ENCODE data around the gene CSK. TPM values are rescaled to one million over a fixed set of nuclear protein-coding genes. Genes with fewer than 3 reads are reported as not detected.

CSK gene
- polyA plus RNA-seq, 6 donors from 2014 or later: 176 to 273 (median 216) TPM

DNA sequence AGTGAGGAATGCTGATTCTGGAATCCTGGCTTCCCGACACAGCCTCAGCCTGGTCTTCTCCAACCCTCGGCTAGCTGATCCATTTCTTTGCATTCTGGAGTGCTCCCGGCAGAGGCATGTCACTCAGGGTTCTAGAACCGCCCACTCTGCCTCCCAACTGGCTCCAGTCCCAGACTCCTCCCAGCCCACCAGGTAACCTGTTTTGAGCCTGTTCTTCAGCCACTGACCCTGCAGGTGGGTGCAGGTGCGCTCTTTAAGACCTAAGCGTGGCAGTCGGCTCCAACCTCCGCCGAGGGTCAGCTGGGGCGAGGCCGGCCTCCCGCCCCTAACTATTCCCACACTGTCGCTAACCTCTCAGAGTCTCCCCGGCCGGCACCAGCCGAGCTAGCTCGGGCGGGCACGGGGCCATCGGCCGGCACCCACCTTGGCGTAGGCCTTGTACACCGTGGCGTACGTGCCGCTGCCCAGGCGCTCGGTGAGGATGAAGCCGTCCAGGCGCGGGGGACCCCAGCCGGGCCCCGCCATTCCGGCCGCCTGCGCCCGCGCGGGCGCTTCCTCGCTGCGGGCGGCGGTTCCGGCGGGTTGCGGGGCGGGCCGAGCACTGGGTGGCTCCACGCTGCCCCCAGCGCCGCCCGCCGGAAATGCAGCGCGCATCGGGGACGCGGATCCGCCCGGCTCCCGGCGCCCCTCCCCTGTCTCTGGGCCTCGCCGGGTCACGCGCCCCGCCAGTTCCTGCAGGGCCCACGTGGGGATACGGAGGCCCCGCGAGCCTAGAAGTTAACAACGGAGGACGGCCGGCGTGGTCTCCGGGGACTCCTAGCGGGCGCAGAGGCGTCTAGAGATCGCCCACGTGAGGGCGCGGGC lies 60.9 kb downstream of the CSK start, which contains the start of gene ULK3:
TSS of gene ULK3 (minus strand) at position 576 of the 864 bp plus-strand sequence. CDS start at position 525, 51 bp downstream.
- Mint-ChIP-seq H3K4me3 (peak within 1 kb of the TSS; percentile 84 to 94 (median 88)), H3K36me3 (peaks cover 0 to 5% of the 10 kb centered on the region in 2 donors), H3K4me1 (peaks cover 33 to 39% (median 38%) of the 10 kb centered on the region in 3 donors), H3K9me3 (no peaks in the 10 kb centered on the region), H3K27ac (peak within 1 kb of the TSS; percentile 84 to 94 (median 92)), H3K27me3 (no peaks in the 10 kb centered on the region)
- ATAC-seq (ENCODE audit: low read depth in 2 of 2): peak; percentile 91 to 93
- peak; percentile 95 for DNase-seq

DNA sequence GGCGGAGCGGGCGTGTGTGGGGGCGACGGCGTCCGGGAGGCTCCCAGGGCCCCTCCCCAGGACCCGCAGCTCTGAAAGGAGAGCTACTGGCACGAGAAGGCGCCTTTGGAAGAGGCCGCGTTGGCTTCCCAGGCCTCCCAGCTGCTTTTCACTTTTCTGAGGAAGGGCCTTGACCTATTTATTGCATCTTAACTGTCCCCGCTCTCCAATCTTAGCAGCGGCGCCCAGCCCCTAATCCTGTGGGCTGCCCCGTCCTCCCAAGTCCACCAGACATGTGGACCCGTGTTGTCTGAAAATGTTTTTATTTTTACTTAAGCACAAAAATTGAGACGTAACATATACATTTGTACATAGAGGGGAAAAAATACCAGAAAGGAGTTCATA lies 61.6 kb downstream of the CSK start:
- peak overlapping the region; percentile 84 to 94 (median 92) for H3K27ac Mint-ChIP-seq
- H3K27me3 Mint-ChIP-seq: no peaks in the 10 kb centered on the region
- H3K9me3 Mint-ChIP-seq: no peaks in the 10 kb centered on the region
- peaks cover 33 to 39% (median 38%) of the 10 kb centered on the region in 3 donors for H3K4me1 Mint-ChIP-seq
- no peak for ATAC-seq (ENCODE audit: low read depth in 2 of 2)
- DNase-seq: no peak
- H3K4me3 Mint-ChIP-seq: peak overlapping the region; percentile 78 to 94 (median 84)
- H3K36me3 Mint-ChIP-seq: peaks cover 0 to 11% of the 10 kb centered on the region in 2 donors

DNA sequence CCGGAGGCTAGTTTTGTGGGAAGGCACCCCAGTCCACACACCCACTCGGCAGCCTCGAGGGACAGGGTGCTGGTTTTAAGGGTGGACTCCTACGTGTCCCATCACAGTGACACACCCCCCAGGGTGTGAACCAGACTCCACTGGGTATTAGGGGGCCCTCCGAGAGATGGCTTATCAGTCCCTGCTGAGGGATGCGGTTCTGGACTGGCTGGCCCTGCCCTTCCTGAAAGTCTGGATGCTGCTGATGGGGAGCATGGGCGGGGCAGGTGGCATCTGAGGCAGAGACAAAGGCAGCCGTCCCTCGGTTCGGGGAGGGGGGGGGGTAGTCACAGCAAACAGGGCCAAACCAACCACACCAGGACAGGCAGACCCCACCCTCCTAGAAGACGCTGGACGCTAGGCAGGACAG lies 62.0 kb downstream of the CSK start:
- no peaks in the 10 kb centered on the region for H3K9me3 Mint-ChIP-seq
- H3K27ac Mint-ChIP-seq: peak overlapping the region in 5 of 6 donors; percentile 18 to 94 (median 84)
- DNase-seq: no peak
- H3K4me3 Mint-ChIP-seq: peak overlapping the region in 5 of 8 donors; percentile 78 to 89 (median 84)
- ATAC-seq (ENCODE audit: low read depth in 2 of 2): no peak
- no peaks in the 10 kb centered on the region for H3K27me3 Mint-ChIP-seq
- H3K4me1 Mint-ChIP-seq: peaks cover 33 to 39% (median 37%) of the 10 kb centered on the region in 3 donors
- H3K36me3 Mint-ChIP-seq: peaks cover 0 to 14% of the 10 kb centered on the region in 2 donors

DNA sequence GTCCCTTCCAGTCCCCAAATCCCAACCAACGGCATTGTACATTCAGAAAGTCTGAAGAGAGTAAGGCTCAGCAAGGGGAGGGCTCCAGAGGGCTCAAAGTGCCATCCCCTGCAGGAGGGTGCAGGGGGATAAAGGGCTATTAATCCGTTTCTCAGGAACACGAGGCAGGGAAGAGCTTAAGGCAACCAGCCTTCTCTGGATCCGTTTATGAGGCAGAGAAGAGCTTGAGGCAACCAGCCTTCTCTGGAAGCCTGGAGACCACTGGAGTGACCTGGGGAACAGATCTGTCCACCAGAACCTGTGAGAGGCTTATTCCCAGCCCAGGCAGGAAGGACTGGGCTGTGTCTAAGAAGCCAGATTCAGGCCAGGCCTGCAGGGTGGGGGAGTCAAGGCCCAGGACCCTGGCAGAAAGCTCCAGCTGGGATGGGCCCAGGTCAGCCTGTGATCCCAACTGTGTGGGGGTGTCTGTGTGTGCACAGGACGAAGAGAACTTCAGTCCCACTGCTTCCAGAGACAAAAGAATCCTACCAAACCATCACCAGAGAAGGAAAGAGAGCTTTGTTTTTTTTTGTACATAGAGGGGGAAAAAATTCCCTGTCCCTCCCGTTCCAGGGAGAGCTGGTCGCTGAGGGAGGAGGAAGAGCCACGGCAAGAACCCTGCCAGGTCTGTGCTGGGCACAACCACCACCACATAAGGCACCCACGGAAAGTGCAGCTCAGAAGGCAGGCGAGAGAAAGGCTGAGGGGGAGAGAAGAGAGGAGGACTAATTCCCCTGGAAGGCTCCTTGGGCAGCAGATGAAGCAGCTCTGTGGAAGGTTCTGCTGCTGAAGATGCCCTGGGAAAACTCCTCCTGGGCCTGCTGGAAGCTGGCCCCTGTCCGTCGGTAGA lies 62.7 kb downstream of the CSK start:
- peaks cover 2 to 14% of the 10 kb centered on the region in 2 donors for H3K36me3 Mint-ChIP-seq
- H3K4me3 Mint-ChIP-seq: peak overlapping the region in 3 of 8 donors; percentile 12 to 40 (median 40)
- peak overlapping the region; percentile 76 to 94 (median 86) for H3K27ac Mint-ChIP-seq
- H3K27me3 Mint-ChIP-seq: no peaks in the 10 kb centered on the region
- DNase-seq (no peak), ATAC-seq (ENCODE audit: low read depth in 2 of 2) (no peak)
- H3K9me3 Mint-ChIP-seq: no peaks in the 10 kb centered on the region
- peaks cover 33 to 39% (median 35%) of the 10 kb centered on the region in 3 donors for H3K4me1 Mint-ChIP-seq

DNA sequence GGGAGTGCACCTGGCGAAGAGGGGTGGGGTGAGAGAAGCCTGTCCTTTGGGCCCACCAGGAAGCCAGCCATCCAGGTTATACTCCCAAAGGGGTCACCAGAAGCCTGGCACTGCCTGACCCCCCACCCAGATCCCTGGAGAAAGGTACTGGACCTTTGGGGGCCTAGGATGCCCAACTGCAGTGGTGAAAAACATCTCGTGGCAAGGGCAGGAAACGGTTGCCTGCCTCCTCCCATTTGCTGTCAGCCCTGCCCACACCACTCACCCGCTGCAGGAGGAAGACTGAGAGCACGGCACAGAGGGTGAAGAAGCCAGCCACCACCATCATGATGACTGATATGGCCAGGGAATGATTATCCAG lies 63.3 kb downstream of the CSK start:
- Mint-ChIP-seq H3K4me3 (peak overlapping the region in 3 of 8 donors; percentile 18 to 69 (median 40)), H3K36me3 (peaks cover 5 to 14% of the 10 kb centered on the region in 2 donors), H3K27ac (peak overlapping the region in 4 of 6 donors; percentile 76 to 91 (median 86)), H3K9me3 (no peaks in the 10 kb centered on the region), H3K27me3 (no peaks in the 10 kb centered on the region), H3K4me1 (peaks cover 33 to 39% (median 35%) of the 10 kb centered on the region in 3 donors)
- ATAC-seq (ENCODE audit: low read depth in 2 of 2) (no peak), DNase-seq (no peak)

DNA sequence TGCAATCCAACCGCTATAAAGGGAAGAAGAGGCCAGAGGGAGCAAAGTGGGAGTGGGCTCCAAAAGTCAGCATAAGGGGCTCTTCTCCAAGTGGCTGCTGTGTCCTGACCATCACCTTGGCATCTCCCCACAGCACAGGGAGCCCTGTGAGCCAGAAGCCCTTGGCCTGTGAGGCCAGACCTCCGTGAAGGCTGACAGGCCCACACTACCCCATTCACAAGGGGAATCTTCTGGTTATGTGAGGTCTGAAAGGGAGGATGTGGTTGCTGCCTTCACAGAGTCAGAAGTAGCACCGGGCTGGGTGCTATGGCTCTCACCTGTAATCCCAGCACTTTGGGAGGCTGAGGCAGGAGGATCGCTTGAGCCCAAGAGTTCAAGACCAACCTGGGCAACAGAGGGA lies 63.7 kb downstream of the CSK start:
- H3K27ac Mint-ChIP-seq: peak overlapping the region in 3 of 6 donors; percentile 84 to 91 (median 87)
- no peaks in the 10 kb centered on the region for H3K27me3 Mint-ChIP-seq
- ATAC-seq (ENCODE audit: low read depth in 2 of 2): no peak
- H3K9me3 Mint-ChIP-seq: no peaks in the 10 kb centered on the region
- peaks cover 5 to 14% of the 10 kb centered on the region in 2 donors for H3K36me3 Mint-ChIP-seq
- H3K4me1 Mint-ChIP-seq: peaks cover 33 to 39% (median 35%) of the 10 kb centered on the region in 3 donors
- peak overlapping the region in 2 of 8 donors; percentile 18 to 69 for H3K4me3 Mint-ChIP-seq
- DNase-seq: no peak

DNA sequence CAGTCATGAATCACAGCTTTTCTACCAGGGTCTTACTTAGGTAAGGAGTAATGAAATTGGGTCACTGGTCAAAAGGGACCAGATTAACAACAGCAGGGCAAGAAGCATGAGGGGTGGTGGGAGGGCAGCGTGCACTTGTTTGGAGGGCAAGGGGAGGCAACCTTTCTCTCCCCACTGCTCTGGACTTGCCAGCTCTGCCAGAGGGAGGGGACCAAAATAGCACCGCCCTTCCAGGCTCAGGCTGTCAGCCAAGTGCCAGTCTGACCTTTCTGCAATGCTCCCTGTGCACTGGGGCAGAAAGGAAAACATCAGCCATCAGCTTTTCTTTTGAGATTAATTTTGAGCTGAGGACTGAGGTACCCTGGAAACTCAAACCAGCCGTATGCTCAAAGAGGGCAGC lies 65.6 kb downstream of the CSK start:
- Mint-ChIP-seq H3K9me3 (no peaks in the 10 kb centered on the region), H3K4me1 (peaks cover 21 to 33% (median 23%) of the 10 kb centered on the region in 3 donors), H3K36me3 (peaks cover 5 to 20% of the 10 kb centered on the region in 2 donors), H3K27me3 (no peaks in the 10 kb centered on the region), H3K27ac (peak overlapping the region in 1 of 6 donors; percentile 41), H3K4me3 (no peak overlapping the region)
- DNase-seq: no peak
- no peak for ATAC-seq (ENCODE audit: low read depth in 2 of 2)

DNA sequence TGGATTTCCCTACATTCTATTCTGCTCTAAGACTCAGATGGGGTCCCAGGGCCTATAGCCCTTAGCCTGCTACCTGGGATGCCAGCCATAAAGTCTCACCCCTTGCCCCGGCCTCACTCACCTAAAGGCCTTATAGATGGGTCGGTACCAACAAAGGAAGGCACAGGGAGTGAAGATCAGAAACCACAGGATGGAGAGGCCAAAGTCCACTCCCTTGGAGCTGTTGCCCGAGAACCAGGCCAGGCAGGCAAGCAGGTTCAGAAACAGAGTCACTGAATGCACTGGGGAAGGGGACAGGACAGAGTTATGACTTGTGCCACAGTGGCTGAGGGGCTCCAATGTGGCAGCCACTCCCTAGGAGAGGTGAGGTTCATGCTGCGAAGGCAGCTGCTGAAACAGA lies 68.5 kb downstream of the CSK start:
- Mint-ChIP-seq H3K4me1 (peaks cover 4 to 10% (median 8%) of the 10 kb centered on the region in 3 donors), H3K9me3 (no peaks in the 10 kb centered on the region), H3K27me3 (no peaks in the 10 kb centered on the region), H3K4me3 (no peak overlapping the region), H3K27ac (no peak overlapping the region), H3K36me3 (peaks cover 5 to 29% of the 10 kb centered on the region in 2 donors)
- DNase-seq: no peak
- no peak for ATAC-seq (ENCODE audit: low read depth in 2 of 2)

DNA sequence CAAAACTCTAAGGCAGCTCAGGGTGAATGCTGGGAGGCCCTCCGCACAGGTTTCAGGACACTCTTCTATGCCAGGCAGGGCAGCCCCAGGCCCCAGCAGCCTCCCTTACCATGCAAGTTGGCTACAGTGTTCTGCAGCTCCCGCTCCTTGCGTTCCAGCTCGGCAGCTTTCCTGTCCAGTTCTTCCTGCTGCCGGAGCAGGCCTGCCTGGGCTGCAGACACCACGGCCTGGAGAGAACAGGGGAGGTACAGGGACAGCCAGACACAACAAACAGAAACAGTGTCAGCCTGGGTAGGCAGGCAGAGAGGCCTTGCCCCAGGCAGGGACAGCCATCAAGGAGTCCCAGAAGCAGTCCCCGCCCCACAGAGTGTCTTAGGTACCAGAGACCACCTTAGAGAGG lies 70.1 kb downstream of the CSK start:
- H3K36me3 Mint-ChIP-seq: peaks cover 5 to 29% of the 10 kb centered on the region in 2 donors
- H3K4me3 Mint-ChIP-seq: no peak overlapping the region
- no peak overlapping the region for H3K27ac Mint-ChIP-seq
- no peaks in the 10 kb centered on the region for H3K27me3 Mint-ChIP-seq
- DNase-seq: no peak
- H3K4me1 Mint-ChIP-seq: peaks cover 10 to 18% (median 10%) of the 10 kb centered on the region in 3 donors
- no peaks in the 10 kb centered on the region for H3K9me3 Mint-ChIP-seq
- ATAC-seq (ENCODE audit: low read depth in 2 of 2): no peak

Other genes starting within 250 kb of the CSK start
- 10 to 100 TPM in 1 of 6 donors, 1 to 10 TPM in 5; 3.0 to 13.6 (median 5.4) TPM for gene ARID3B, start 240.9 kb upstream of the CSK start, polyA plus RNA-seq (ENCODE audit: low read depth in 6 of 6)
- 100 to 1,000 TPM in 1 of 6 donors, 10 to 100 TPM in 5; 53.1 to 118 (median 61.9) TPM for gene CLK3, start 166.2 kb upstream of the CSK start, polyA plus RNA-seq (ENCODE audit: low read depth in 6 of 6)
- 10 to 100 TPM; 14.4 to 30.1 (median 24.1) TPM for gene EDC3, start 86.1 kb upstream of the CSK start, polyA plus RNA-seq (ENCODE audit: low read depth in 6 of 6)
- not detected for gene CYP1A1, start 56.6 kb upstream of the CSK start, polyA plus RNA-seq (ENCODE audit: low read depth in 6 of 6)
- gene CYP1A2, start 33.2 kb upstream of the CSK start, polyA plus RNA-seq (ENCODE audit: low read depth in 6 of 6): not detected
- not detected for gene LMAN1L, start 30.8 kb downstream of the CSK start, polyA plus RNA-seq (ENCODE audit: low read depth in 6 of 6)
- not detected for gene CPLX3, start 44.5 kb downstream of the CSK start, polyA plus RNA-seq (ENCODE audit: low read depth in 6 of 6)
- gene ULK3, start 61.1 kb downstream of the CSK start, polyA plus RNA-seq (ENCODE audit: low read depth in 6 of 6): 10 to 100 TPM in 5 of 6 donors, 1 to 10 TPM in 1; 9.3 to 21.5 (median 13.1) TPM
- gene SCAMP2, start 91.3 kb downstream of the CSK start, polyA plus RNA-seq (ENCODE audit: low read depth in 6 of 6): 100 to 1,000 TPM; 102 to 122 (median 110) TPM
- gene MPI, start 108.0 kb downstream of the CSK start, polyA plus RNA-seq (ENCODE audit: low read depth in 6 of 6): 10 to 100 TPM; 54.3 to 70.0 (median 57.7) TPM
- gene FAM219B, start 124.8 kb downstream of the CSK start, polyA plus RNA-seq (ENCODE audit: low read depth in 6 of 6): 10 to 100 TPM; 16.7 to 31.4 (median 22.2) TPM
- 100 to 1,000 TPM; 250 to 322 (median 270) TPM for gene COX5A, start 156.0 kb downstream of the CSK start, polyA plus RNA-seq (ENCODE audit: low read depth in 6 of 6)
- gene RPP25, start 174.7 kb downstream of the CSK start, polyA plus RNA-seq (ENCODE audit: low read depth in 6 of 6): 1 to 10 TPM in 5 of 6 donors, under 1 TPM in 1; 0.92 to 3.6 (median 2.7) TPM
- gene SCAMP5, start 213.5 kb downstream of the CSK start, polyA plus RNA-seq (ENCODE audit: low read depth in 6 of 6): not detected
- gene PPCDC, start 241.5 kb downstream of the CSK start, polyA plus RNA-seq (ENCODE audit: low read depth in 6 of 6): 1 to 10 TPM; 4.5 to 8.9 (median 7.1) TPM

All from naive B cell (primary cell).